HEK293T (cell line): ENCODE data around the gene OR51I2.

Experiments used
- ARNT ChIP-seq: fragments of 450-650 bp; IDR thresholded peaks from 2 replicates; pipeline ENCODE4 v1.6.1; 2017; ENCODE audit warnings: mild to moderate bottlenecking
- BHLHE40 ChIP-seq: fragments of 450-650 bp; IDR thresholded peaks from 2 replicates; pipeline ENCODE4 v1.6.1; 2016; ENCODE audit warnings: mild to moderate bottlenecking, moderate library complexity, borderline replicate concordance
- ELF4 ChIP-seq: fragments of 450-650 bp; IDR thresholded peaks from 2 replicates; pipeline ENCODE4 v1.6.1; 2017; ENCODE audit warnings: antibody characterized with exemption
- FOXA1 ChIP-seq: fragments of 450-650 bp; IDR thresholded peaks from 2 replicates; pipeline ENCODE4 v1.6.1; 2016; ENCODE audit warnings: mild to moderate bottlenecking
- FOXK2 ChIP-seq: fragments of 450-650 bp; IDR thresholded peaks from 2 replicates; pipeline ENCODE4 v1.6.1; 2016; ENCODE audit warnings: mild to moderate bottlenecking
- FOXM1 ChIP-seq: fragments of 450-650 bp; IDR thresholded peaks from 2 replicates; pipeline ENCODE4 v1.6.1; 2017; ENCODE audit warnings: mild to moderate bottlenecking, borderline replicate concordance
- HDGF ChIP-seq: fragments of 450-650 bp; IDR thresholded peaks from 2 replicates; pipeline ENCODE4 v1.6.1; 2017; ENCODE audit warnings: antibody characterized with exemption, borderline replicate concordance
- NFRKB ChIP-seq: fragments of 450-650 bp; IDR thresholded peaks from 2 replicates; pipeline ENCODE4 v1.6.1; 2016; ENCODE audit warnings: mild to moderate bottlenecking, moderate library complexity
- SP1 ChIP-seq: fragments of 450-650 bp; IDR thresholded peaks from 2 replicates; pipeline ENCODE4 v1.6.1; 2017
- SUZ12 ChIP-seq: fragments of 450-650 bp; IDR thresholded peaks from 2 replicates; pipeline ENCODE4 v1.6.1; 2016; ENCODE audit warnings: mild to moderate bottlenecking
- TARDBP ChIP-seq: fragments of 450-650 bp; IDR thresholded peaks from 2 replicates; pipeline ENCODE4 v1.6.1; 2016
- ZNF384 ChIP-seq: fragments of 450-650 bp; IDR thresholded peaks from 2 replicates; pipeline ENCODE4 v1.6.1; 2016
- TF ChIP-seq, protein P1 (sequence below): fragments of 450-650 bp; IDR thresholded peaks from 2 replicates; pipeline ENCODE4 v1.6.1; 2016

- TF ChIP-seq HDGF (no peak), SP1 (no peak), ELF4 (no peak), BHLHE40 (no peak), FOXA1 (no peak), NFRKB (no peak), ARNT (no peak), TARDBP (no peak), FOXK2 (no peak), FOXM1 (no peak), ZNF384 (no peak), SUZ12 (no peak)
- TF ChIP-seq, protein P1, sequence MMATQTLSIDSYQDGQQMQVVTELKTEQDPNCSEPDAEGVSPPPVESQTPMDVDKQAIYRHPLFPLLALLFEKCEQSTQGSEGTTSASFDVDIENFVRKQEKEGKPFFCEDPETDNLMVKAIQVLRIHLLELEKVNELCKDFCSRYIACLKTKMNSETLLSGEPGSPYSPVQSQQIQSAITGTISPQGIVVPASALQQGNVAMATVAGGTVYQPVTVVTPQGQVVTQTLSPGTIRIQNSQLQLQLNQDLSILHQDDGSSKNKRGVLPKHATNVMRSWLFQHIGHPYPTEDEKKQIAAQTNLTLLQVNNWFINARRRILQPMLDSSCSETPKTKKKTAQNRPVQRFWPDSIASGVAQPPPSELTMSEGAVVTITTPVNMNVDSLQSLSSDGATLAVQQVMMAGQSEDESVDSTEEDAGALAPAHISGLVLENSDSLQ, result no peak
Observed at GRCh38 chr11:5421811-5422210, 27.3 kb upstream of the OR51I2 start, which contains the start of gene OR51Q1.
